Transverse colon (tissue), 4 donors: ENCODE results near the gene KCNK7.
"Not testable (repeated sequence)": the region's sequence is repeated elsewhere in the genome, so short reads cannot be mapped to it uniquely, and the experiment has no call there.

Source experiments
- CTCF ChIP-seq, 5 experiments: fragments of 200-600 bp in 3 of 5; fragments of 450-650 bp in 2 of 5; sonication (generic) in 3 of 5; IDR thresholded peaks; 1 replicate in 2 of 5; 2 replicates in 3 of 5; pipeline ENCODE4 v1.5.1; 2016 to 2017; ENCODE audit warnings: antibody characterized with exemption in 5 of 5, inconsistent platforms in 3 of 5, mild to moderate bottlenecking in 2 of 5, moderate library complexity in 1 of 5
- EP300 ChIP-seq: sonication (generic); formaldehyde crosslinking; IDR thresholded peaks from one replicate; pipeline ENCODE4 v1.6.1; 2017; ENCODE audit warnings: antibody characterized with exemption, low read depth
- POLR2A ChIP-seq: fragments of 450-650 bp; IDR thresholded peaks from one replicate; pipeline ENCODE4 v1.6.1; 2016; ENCODE audit warnings: antibody characterized with exemption, mild to moderate bottlenecking, moderate library complexity
- POLR2AphosphoS5 ChIP-seq, 3 donors: sonication (generic); formaldehyde crosslinking; IDR thresholded peaks; one replicate each; pipeline ENCODE4 v1.6.1; 2016; ENCODE audit warnings: antibody characterized with exemption in 3 of 3

GRCh38 chr11:65639228-65639597, 43.6 kb upstream of the KCNK7 start:
- not testable (repeated sequence) for TF ChIP-seq CTCF (IDR thresholded peaks at IDR 0.05); POLR2A; EP300; POLR2AphosphoS5 (IDR thresholded peaks at IDR 0.05)
